HEK293 (cell line): Measurements from ENCODE around the gene TRAF3IP1.

Source experiments
- CTCF ChIA-PET: fragments of 350-600 bp; formaldehyde crosslinking; extraction: SDS; loops from one replicate; lab custom pipeline; 2021; ENCODE audit warnings: antibody characterized with exemption; lab: Yijun Ruan, JAX
- POLR2A ChIA-PET: fragments of 300-600 bp; formaldehyde crosslinking; extraction: SDS; loops from one replicate; lab custom pipeline; 2020; ENCODE audit warnings: antibody characterized with exemption, inconsistent platforms; lab: Yijun Ruan, JAX
- H3K27ac ChIP-seq: fragments of 200-500 bp; sonication (Bioruptor generic); 2 replicates; pipeline ENCODE4 v1.5.1; 2014; ENCODE audit warnings: low read depth, low read length, control low read depth, inconsistent platforms; ENCODE audit errors: extremely low read depth
- H3K36me3 ChIP-seq, 2 experiments: fragments of 200-500 bp in 1 of 2; sonication (Bioruptor generic) in 1 of 2; 1 replicate in 1 of 2; 2 replicates in 1 of 2; pipeline ENCODE4 v1.5.1; 2014 to 2017; ENCODE audit warnings: inconsistent platforms in 2 of 2, low read length in 2 of 2; ENCODE audit not compliant: control insufficient read depth in 2 of 2, insufficient read depth in 1 of 2
- H3K4me1 ChIP-seq: fragments of 200-500 bp; sonication (Bioruptor generic); 2 replicates; pipeline ENCODE4 v1.5.1; 2014; ENCODE audit warnings: mild to moderate bottlenecking, low read length, inconsistent platforms; ENCODE audit not compliant: control insufficient read depth, insufficient read depth
- H3K4me3 ChIP-seq: 2 replicates; pipeline ENCODE4 v1.5.1; 2011; ENCODE audit warnings: low read depth, mild to moderate bottlenecking, control low read depth, low read length, moderate library complexity
- H3K9me3 ChIP-seq: fragments of 200-500 bp; sonication (Bioruptor generic); 2 replicates; pipeline ENCODE4 v1.5.1; 2014; ENCODE audit warnings: low read depth, low read length, inconsistent platforms; ENCODE audit not compliant: control insufficient read depth, insufficient read depth
- HOXC10 ChIP-seq: sonication (generic); formaldehyde crosslinking; IDR thresholded peaks from 2 replicates; pipeline ENCODE4 v1.8.1; 2023; ENCODE audit warnings: mild to moderate bottlenecking, missing genetic modification reagents
- KLF1 ChIP-seq: fragments of 450-650 bp; formaldehyde crosslinking; IDR thresholded peaks from 2 replicates; pipeline ENCODE4 v1.5.1; 2016; ENCODE audit warnings: missing biosample characterization, missing genetic modification characterization
- MYNN ChIP-seq: fragments of 450-650 bp; formaldehyde crosslinking; IDR thresholded peaks from 2 replicates; pipeline ENCODE4 v1.5.1; 2016; ENCODE audit warnings: missing biosample characterization, missing genetic modification characterization, borderline replicate concordance
- MZF1 ChIP-seq: fragments of 450-650 bp; formaldehyde crosslinking; IDR thresholded peaks from 2 replicates; pipeline ENCODE4 v1.5.1; 2017; ENCODE audit warnings: missing biosample characterization, missing genetic modification characterization, borderline replicate concordance
- SALL2 ChIP-seq: fragments of 450-650 bp; formaldehyde crosslinking; IDR thresholded peaks from 2 replicates; pipeline ENCODE4 v1.5.0; 2017; ENCODE audit warnings: missing biosample characterization, mild to moderate bottlenecking, missing genetic modification characterization, borderline replicate concordance
- YY2 ChIP-seq: fragments of 450-650 bp; formaldehyde crosslinking; IDR thresholded peaks from 2 replicates; pipeline ENCODE4 v1.5.1; 2016; ENCODE audit warnings: missing biosample characterization, missing genetic modification characterization
- ZBTB21 ChIP-seq: fragments of 450-650 bp; formaldehyde crosslinking; IDR thresholded peaks from 2 replicates; pipeline ENCODE4 v1.5.1; 2017; ENCODE audit warnings: missing biosample characterization, missing genetic modification characterization
- ZEB2 ChIP-seq: fragments of 450-650 bp; formaldehyde crosslinking; IDR thresholded peaks from 2 replicates; pipeline ENCODE4 v1.5.1; 2016; ENCODE audit warnings: missing biosample characterization, missing genetic modification characterization
- ZNF138 ChIP-seq: fragments of 450-650 bp; formaldehyde crosslinking; IDR thresholded peaks from 2 replicates; pipeline ENCODE4 v1.5.1; 2016; ENCODE audit warnings: missing biosample characterization, missing genetic modification characterization, borderline replicate concordance
- ZNF2 ChIP-seq: fragments of 450-650 bp; formaldehyde crosslinking; IDR thresholded peaks from 2 replicates; pipeline ENCODE4 v1.5.1; 2016; ENCODE audit warnings: missing biosample characterization, missing genetic modification characterization
- ZNF214 ChIP-seq: fragments of 450-650 bp; formaldehyde crosslinking; IDR thresholded peaks from 2 replicates; pipeline ENCODE4 v1.5.1; 2017; ENCODE audit warnings: missing biosample characterization, mild to moderate bottlenecking, missing genetic modification characterization, borderline replicate concordance
- ZNF350 ChIP-seq: fragments of 450-650 bp; formaldehyde crosslinking; IDR thresholded peaks from 2 replicates; pipeline ENCODE4 v1.5.0; 2017; ENCODE audit warnings: missing biosample characterization, mild to moderate bottlenecking, missing genetic modification characterization
- ZNF621 ChIP-seq: fragments of 450-650 bp; formaldehyde crosslinking; IDR thresholded peaks from 2 replicates; pipeline ENCODE4 v1.5.1; 2017; ENCODE audit warnings: missing biosample characterization, missing genetic modification characterization
- ZNF768 ChIP-seq: fragments of 450-650 bp; formaldehyde crosslinking; IDR thresholded peaks from 2 replicates; pipeline ENCODE4 v1.5.1; 2018; ENCODE audit warnings: missing biosample characterization, mild to moderate bottlenecking, missing genetic modification characterization
- ZSCAN18 ChIP-seq: fragments of 450-650 bp; formaldehyde crosslinking; IDR thresholded peaks from 2 replicates; pipeline ENCODE4 v1.5.1; 2016; ENCODE audit warnings: missing biosample characterization, missing genetic modification characterization
- ZSCAN5A ChIP-seq: fragments of 450-650 bp; formaldehyde crosslinking; IDR thresholded peaks from 2 replicates; pipeline ENCODE4 v1.5.1; 2016; ENCODE audit warnings: missing biosample characterization, missing genetic modification characterization
- TF ChIP-seq, protein P1 (sequence below): fragments of 450-650 bp; formaldehyde crosslinking; IDR thresholded peaks from 2 replicates; pipeline ENCODE4 v1.5.1; 2016; ENCODE audit warnings: missing biosample characterization, missing genetic modification characterization
- TF ChIP-seq, protein P2 (sequence below): fragments of 450-650 bp; formaldehyde crosslinking; IDR thresholded peaks from 2 replicates; pipeline ENCODE4 v1.5.1; 2017; ENCODE audit warnings: missing biosample characterization, missing genetic modification characterization
- TF ChIP-seq, protein P3 (sequence below): fragments of 450-650 bp; formaldehyde crosslinking; IDR thresholded peaks from 2 replicates; pipeline ENCODE4 v1.5.1; 2016; ENCODE audit warnings: missing biosample characterization, missing genetic modification characterization
- TF ChIP-seq, protein P4 (sequence below): fragments of 450-650 bp; formaldehyde crosslinking; IDR thresholded peaks from 2 replicates; pipeline ENCODE4 v1.5.1; 2016; ENCODE audit warnings: missing biosample characterization, missing genetic modification characterization

TRAF3IP1 gene

DNA sequence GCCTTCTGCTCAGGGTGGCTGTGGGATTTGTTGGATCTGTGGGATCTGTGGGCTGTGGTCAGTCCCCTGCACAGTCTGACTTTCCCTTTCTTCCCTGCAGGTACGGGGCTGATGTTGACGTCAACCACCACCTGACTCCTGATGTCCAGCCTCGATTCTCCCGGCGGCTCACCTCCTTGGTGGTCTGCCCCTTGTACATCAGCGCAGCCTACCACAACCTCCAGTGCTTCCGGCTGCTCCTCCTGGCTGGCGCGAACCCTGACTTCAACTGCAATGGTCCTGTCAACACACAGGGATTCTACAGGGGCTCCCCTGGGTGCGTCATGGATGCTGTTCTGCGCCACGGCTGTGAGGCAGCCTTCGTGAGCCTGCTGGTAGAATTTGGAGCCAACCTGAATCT is 123.9 kb downstream of the TRAF3IP1 start:
- Histone ChIP-seq H3K4me3 (no peak overlapping the region), H3K9me3 (no peaks in the 10 kb centered on the region), H3K4me1 (peaks cover 9% of the 10 kb centered on the region), H3K27ac (no peak overlapping the region), H3K36me3 (peaks cover 24 to 76% of the 10 kb centered on the region in 2 experiments)
- CTCF ChIA-PET: interaction anchor here (0.6 to 1.2 kb wide), 2 partner anchors 21 to 88 kb away, joined by 3 to 4 read pairs; no protein-coding TSS in a partner anchor
- POLR2A ChIA-PET: no interaction called here
- TF ChIP-seq ZBTB21 (tag by site-specific recombination) (no peak), ZNF214 (no peak), ZSCAN5A (tag by site-specific recombination) (no peak), ZNF768 (tag by site-specific recombination) (no peak), ZNF621 (tag by site-specific recombination) (no peak), MYNN (tag by site-specific recombination) (no peak), ZNF350 (tag by site-specific recombination) (no peak), YY2 (no peak), MZF1 (no peak), ZEB2 (tag by site-specific recombination) (no peak), ZNF138 (tag by site-specific recombination) (no peak), ZSCAN18 (tag by site-specific recombination) (no peak), KLF1 (tag by site-specific recombination) (no peak), HOXC10 (CRISPR knock-in tag) (no peak)
- TF ChIP-seq, protein P1, sequence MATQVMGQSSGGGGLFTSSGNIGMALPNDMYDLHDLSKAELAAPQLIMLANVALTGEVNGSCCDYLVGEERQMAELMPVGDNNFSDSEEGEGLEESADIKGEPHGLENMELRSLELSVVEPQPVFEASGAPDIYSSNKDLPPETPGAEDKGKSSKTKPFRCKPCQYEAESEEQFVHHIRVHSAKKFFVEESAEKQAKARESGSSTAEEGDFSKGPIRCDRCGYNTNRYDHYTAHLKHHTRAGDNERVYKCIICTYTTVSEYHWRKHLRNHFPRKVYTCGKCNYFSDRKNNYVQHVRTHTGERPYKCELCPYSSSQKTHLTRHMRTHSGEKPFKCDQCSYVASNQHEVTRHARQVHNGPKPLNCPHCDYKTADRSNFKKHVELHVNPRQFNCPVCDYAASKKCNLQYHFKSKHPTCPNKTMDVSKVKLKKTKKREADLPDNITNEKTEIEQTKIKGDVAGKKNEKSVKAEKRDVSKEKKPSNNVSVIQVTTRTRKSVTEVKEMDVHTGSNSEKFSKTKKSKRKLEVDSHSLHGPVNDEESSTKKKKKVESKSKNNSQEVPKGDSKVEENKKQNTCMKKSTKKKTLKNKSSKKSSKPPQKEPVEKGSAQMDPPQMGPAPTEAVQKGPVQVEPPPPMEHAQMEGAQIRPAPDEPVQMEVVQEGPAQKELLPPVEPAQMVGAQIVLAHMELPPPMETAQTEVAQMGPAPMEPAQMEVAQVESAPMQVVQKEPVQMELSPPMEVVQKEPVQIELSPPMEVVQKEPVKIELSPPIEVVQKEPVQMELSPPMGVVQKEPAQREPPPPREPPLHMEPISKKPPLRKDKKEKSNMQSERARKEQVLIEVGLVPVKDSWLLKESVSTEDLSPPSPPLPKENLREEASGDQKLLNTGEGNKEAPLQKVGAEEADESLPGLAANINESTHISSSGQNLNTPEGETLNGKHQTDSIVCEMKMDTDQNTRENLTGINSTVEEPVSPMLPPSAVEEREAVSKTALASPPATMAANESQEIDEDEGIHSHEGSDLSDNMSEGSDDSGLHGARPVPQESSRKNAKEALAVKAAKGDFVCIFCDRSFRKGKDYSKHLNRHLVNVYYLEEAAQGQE (tag by site-specific recombination): no peak
- TF ChIP-seq, protein P2, sequence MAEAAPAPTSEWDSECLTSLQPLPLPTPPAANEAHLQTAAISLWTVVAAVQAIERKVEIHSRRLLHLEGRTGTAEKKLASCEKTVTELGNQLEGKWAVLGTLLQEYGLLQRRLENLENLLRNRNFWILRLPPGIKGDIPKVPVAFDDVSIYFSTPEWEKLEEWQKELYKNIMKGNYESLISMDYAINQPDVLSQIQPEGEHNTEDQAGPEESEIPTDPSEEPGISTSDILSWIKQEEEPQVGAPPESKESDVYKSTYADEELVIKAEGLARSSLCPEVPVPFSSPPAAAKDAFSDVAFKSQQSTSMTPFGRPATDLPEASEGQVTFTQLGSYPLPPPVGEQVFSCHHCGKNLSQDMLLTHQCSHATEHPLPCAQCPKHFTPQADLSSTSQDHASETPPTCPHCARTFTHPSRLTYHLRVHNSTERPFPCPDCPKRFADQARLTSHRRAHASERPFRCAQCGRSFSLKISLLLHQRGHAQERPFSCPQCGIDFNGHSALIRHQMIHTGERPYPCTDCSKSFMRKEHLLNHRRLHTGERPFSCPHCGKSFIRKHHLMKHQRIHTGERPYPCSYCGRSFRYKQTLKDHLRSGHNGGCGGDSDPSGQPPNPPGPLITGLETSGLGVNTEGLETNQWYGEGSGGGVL (tag by site-specific recombination): no peak
- TF ChIP-seq, all 188 proteins: peak for 0

- H3K36me3 ChIP-seq: peaks cover 24 to 75% of the 10 kb centered on the region in 2 experiments
- H3K27ac ChIP-seq: no peak overlapping the region
- ChIA-PET POLR2A (no interaction called here), CTCF (interaction anchor here (0.6 to 0.7 kb wide), 2 partner anchors 12 to 15 kb away, joined by 3 read pairs; no protein-coding TSS in a partner anchor)
- H3K9me3 ChIP-seq: no peaks in the 10 kb centered on the region
- no peaks in the 10 kb centered on the region for H3K4me1 ChIP-seq
- H3K4me3 ChIP-seq: no peak overlapping the region
- TF ChIP-seq, protein P3, sequence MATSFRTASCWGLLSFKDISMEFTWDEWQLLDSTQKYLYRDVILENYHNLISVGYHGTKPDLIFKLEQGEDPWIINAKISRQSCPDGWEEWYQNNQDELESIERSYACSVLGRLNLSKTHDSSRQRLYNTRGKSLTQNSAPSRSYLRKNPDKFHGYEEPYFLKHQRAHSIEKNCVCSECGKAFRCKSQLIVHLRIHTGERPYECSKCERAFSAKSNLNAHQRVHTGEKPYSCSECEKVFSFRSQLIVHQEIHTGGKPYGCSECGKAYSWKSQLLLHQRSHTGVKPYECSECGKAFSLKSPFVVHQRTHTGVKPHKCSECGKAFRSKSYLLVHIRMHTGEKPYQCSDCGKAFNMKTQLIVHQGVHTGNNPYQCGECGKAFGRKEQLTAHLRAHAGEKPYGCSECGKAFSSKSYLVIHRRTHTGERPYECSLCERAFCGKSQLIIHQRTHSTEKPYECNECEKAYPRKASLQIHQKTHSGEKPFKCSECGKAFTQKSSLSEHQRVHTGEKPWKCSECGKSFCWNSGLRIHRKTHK (tag by site-specific recombination): no peak
- no peak for TF ChIP-seq SALL2 (tag by site-specific recombination)
- TF ChIP-seq, protein P4, sequence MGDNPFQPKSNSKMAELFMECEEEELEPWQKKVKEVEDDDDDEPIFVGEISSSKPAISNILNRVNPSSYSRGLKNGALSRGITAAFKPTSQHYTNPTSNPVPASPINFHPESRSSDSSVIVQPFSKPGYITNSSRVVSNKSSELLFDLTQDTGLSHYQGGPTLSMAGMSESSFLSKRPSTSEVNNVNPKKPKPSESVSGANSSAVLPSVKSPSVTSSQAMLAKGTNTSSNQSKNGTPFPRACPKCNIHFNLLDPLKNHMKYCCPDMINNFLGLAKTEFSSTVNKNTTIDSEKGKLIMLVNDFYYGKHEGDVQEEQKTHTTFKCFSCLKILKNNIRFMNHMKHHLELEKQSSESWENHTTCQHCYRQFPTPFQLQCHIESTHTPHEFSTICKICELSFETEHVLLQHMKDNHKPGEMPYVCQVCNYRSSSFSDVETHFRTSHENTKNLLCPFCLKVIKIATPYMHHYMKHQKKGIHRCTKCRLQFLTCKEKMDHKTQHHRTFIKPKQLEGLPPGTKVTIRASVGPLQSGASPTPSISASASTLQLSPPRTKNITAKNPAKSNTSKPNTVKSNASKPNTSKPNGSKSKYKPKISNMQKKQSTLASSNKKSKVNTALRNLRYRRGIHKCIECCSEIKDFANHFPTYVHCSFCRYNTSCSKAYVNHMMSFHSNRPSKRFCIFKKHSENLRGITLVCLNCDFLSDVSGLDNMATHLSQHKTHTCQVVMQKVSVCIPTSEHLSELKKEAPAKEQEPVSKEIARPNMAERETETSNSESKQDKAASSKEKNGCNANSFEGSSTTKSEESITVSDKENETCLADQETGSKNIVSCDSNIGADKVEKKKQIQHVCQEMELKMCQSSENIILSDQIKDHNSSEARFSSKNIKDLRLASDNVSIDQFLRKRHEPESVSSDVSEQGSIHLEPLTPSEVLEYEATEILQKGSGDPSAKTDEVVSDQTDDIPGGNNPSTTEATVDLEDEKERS (tag by site-specific recombination): no peak
- TF ChIP-seq ZNF2 (tag by site-specific recombination): no peak
Observed at GRCh38 chr2:238445409-238446190, 125.3 kb downstream of the TRAF3IP1 start.
